Adrenal gland (tissue), 5 donors: ENCODE data around the gene NODAL.

Source experiments
- CTCF ChIP-seq, 6 experiments: fragments of 450-650 bp in 4 of 6; fragments of 200-600 bp in 2 of 6; sonication (generic) in 1 of 6; IDR thresholded peaks; 1 replicate in 5 of 6; 2 replicates in 1 of 6; pipeline versions ENCODE4 v1.5.1 to v1.8.0; 2016 to 2021; ENCODE audit warnings: antibody characterized with exemption in 6 of 6, mild to moderate bottlenecking in 2 of 6, moderate library complexity in 1 of 6
- POLR2A ChIP-seq, 2 donors: fragments of 450-650 bp; IDR thresholded peaks; one replicate each; pipeline ENCODE4 v1.6.1; 2017; ENCODE audit warnings: antibody characterized with exemption in 2 of 2, mild to moderate bottlenecking in 2 of 2, moderate library complexity in 1 of 2
- donor health status: DM: no; HTN: no; CAD: no.

GRCh38 chr10:70418229-70418628, 23.3 kb downstream of the NODAL start:
- TF ChIP-seq CTCF (IDR thresholded peaks at IDR 0.05), result no peak
- TF ChIP-seq POLR2A (IDR thresholded peaks at IDR 0.05), result peak in 1 of 2 donors; percentile 36
